HL-60 (cell line): ENCODE results near the gene IL1RAPL2.

Experiments
- DNase-seq, 2 experiments: peaks; one replicate each; pipeline ENCODE4 v3.0.0-alpha.2; 2010 to 2020; ENCODE audit warnings: low read depth in 1 of 2, low spot score in 1 of 2
- H3K27ac ChIP-seq: fragments of 250-450 bp; sonication (Bioruptor Pico); replicated peaks from 2 replicates; pipeline ENCODE4 v1.5.1; 2020; ENCODE audit warnings: mild to moderate bottlenecking, moderate library complexity
- H3K27me3 ChIP-seq: fragments of 250-450 bp; sonication (Bioruptor Pico); 2 replicates; pipeline ENCODE4 v1.5.1; 2021; ENCODE audit warnings: mild to moderate bottlenecking, moderate library complexity; ENCODE audit not compliant: insufficient read depth, poor library complexity, severe bottlenecking
- H3K4me3 ChIP-seq: replicated peaks from 2 replicates; pipeline ENCODE4 v1.5.1; 2011; ENCODE audit warnings: mild to moderate bottlenecking, control low read depth, low read length; ENCODE audit not compliant: insufficient read depth
- GABPA ChIP-seq: IDR thresholded peaks from 2 replicates; pipeline ENCODE4 v1.6.1; 2012; ENCODE audit warnings: low read depth
- POLR2AphosphoS5 ChIP-seq: IDR thresholded peaks from 2 replicates; pipeline ENCODE4 v1.6.1; 2012; ENCODE audit warnings: low read depth
- SPI1 ChIP-seq: IDR thresholded peaks from 2 replicates; pipeline ENCODE4 v1.6.1; 2012; ENCODE audit warnings: low read depth, mild to moderate bottlenecking, borderline replicate concordance
- TF ChIP-seq, protein P1 (sequence below): IDR thresholded peaks from one replicate; pipeline ENCODE4 v1.5.1; 2011; ENCODE audit warnings: low read length, control low read depth, inconsistent platforms; ENCODE audit not compliant: insufficient read depth
- TF ChIP-seq, protein P2 (sequence below): IDR thresholded peaks from 2 replicates; pipeline ENCODE4 v1.6.1; 2012; ENCODE audit warnings: low read depth; ENCODE audit not compliant: insufficient replicate concordance

IL1RAPL2 gene

DNA sequence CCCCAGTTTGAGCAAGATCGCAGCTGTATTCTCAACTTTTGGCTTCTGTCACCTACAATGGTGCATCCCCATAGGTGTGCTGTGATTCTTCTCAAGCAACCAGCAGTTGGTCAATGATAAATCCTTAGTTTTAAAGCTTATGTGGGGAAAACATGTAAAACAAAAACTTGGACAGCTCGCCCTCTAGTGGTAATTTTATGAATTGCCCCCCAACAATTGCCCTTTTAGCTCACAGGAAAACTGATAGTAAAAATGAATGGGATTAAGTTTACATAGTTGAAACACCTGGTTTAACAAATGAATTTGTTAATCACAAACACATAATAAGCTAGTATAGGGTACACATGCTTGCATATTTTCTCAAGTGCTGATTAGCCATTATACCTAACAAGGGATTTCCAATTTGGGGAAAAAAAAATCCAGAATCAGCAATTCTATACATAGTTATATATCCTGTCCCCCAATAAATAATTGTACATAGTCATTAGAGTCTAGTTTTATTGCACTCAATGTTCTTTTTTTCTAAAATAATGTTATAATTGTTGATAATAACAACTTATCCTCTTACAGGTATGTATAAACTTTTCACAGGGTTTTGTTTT lies 624.4 kb downstream of the IL1RAPL2 start:
- Histone ChIP-seq H3K4me3 (no peak overlapping the region), H3K27ac (no peak overlapping the region), H3K27me3 (no peaks in the 10 kb centered on the region)
- DNase-seq, result peak in 1 of 2 experiments; percentile 11
- TF ChIP-seq SPI1, result no peak
- TF ChIP-seq, protein P1, sequence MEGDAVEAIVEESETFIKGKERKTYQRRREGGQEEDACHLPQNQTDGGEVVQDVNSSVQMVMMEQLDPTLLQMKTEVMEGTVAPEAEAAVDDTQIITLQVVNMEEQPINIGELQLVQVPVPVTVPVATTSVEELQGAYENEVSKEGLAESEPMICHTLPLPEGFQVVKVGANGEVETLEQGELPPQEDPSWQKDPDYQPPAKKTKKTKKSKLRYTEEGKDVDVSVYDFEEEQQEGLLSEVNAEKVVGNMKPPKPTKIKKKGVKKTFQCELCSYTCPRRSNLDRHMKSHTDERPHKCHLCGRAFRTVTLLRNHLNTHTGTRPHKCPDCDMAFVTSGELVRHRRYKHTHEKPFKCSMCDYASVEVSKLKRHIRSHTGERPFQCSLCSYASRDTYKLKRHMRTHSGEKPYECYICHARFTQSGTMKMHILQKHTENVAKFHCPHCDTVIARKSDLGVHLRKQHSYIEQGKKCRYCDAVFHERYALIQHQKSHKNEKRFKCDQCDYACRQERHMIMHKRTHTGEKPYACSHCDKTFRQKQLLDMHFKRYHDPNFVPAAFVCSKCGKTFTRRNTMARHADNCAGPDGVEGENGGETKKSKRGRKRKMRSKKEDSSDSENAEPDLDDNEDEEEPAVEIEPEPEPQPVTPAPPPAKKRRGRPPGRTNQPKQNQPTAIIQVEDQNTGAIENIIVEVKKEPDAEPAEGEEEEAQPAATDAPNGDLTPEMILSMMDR, result peak; percentile 28

DNA sequence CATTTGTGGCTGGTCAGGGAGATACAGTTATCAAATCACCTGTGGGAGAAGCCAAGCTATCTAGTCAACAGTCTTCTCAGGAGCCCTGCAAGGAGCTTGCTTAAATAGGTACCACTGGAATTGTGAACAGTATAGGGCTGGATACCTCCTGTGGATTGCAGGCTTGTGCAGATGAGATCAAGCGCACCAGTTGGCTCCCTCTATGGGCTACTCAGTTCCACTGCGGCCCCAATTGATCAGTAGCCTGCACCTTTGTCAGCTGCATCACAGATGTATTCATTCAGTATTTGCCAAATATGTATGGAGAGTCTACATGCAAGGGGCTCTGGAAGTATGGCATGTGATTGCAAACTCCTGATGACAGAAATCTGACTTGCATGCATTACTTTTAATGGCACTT lies 625.9 kb downstream of the IL1RAPL2 start:
- Histone ChIP-seq H3K4me3 (no peak overlapping the region), H3K27me3 (no peaks in the 10 kb centered on the region), H3K27ac (no peak overlapping the region)
- peak in 1 of 2 experiments; percentile 1 for DNase-seq
- TF ChIP-seq, protein P1, result peak; percentile 1
- TF ChIP-seq, protein P2, sequence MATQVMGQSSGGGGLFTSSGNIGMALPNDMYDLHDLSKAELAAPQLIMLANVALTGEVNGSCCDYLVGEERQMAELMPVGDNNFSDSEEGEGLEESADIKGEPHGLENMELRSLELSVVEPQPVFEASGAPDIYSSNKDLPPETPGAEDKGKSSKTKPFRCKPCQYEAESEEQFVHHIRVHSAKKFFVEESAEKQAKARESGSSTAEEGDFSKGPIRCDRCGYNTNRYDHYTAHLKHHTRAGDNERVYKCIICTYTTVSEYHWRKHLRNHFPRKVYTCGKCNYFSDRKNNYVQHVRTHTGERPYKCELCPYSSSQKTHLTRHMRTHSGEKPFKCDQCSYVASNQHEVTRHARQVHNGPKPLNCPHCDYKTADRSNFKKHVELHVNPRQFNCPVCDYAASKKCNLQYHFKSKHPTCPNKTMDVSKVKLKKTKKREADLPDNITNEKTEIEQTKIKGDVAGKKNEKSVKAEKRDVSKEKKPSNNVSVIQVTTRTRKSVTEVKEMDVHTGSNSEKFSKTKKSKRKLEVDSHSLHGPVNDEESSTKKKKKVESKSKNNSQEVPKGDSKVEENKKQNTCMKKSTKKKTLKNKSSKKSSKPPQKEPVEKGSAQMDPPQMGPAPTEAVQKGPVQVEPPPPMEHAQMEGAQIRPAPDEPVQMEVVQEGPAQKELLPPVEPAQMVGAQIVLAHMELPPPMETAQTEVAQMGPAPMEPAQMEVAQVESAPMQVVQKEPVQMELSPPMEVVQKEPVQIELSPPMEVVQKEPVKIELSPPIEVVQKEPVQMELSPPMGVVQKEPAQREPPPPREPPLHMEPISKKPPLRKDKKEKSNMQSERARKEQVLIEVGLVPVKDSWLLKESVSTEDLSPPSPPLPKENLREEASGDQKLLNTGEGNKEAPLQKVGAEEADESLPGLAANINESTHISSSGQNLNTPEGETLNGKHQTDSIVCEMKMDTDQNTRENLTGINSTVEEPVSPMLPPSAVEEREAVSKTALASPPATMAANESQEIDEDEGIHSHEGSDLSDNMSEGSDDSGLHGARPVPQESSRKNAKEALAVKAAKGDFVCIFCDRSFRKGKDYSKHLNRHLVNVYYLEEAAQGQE, result no peak

DNA sequence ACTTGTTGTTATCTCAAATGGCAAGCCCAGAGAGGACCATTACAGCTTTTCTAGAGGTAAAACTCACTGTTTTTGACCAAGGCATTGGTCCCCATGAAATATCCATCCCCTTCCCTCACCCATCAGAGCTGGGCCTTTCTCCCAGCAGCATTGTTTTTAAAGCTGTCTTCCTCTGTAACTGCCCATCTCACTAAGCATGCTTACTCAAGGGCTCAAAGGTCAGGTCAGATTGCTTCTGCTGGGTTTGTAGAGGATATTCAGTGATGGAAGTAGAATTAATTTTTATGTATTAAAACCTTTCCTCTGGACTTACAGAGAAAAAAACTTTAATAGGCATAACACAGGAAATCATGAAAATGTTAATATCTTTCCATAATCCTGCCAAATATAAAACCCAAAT lies 643.4 kb downstream of the IL1RAPL2 start:
- no peak overlapping the region for H3K4me3 ChIP-seq
- no peaks in the 10 kb centered on the region for H3K27me3 ChIP-seq
- no peak overlapping the region for H3K27ac ChIP-seq
- DNase-seq, result no peak
- no peak for TF ChIP-seq GABPA

DNA sequence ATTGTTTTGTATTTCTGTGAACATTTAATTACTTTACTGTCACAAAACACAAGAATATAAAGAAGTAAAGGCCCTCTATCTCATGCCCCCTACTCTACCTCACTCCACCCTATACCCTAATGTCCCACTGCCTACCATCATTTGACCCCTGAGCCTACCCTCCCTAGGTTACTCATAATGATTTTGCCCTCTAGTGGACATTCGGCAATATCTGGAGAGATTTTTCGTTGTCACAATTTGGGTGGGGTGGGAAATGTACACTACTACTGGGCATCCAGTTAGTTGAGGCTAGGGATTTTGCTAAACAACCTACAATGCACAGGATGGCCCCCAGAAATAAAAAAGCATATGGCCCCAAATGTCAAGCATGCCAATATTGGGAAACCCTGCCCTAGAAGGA lies 644.3 kb downstream of the IL1RAPL2 start:
- H3K4me3 ChIP-seq, result no peak overlapping the region
- no peak overlapping the region for H3K27ac ChIP-seq
- TF ChIP-seq, protein P2, result no peak
- TF ChIP-seq SPI1 (no peak), GABPA (no peak)
- H3K27me3 ChIP-seq, result no peaks in the 10 kb centered on the region
- no peak for DNase-seq

DNA sequence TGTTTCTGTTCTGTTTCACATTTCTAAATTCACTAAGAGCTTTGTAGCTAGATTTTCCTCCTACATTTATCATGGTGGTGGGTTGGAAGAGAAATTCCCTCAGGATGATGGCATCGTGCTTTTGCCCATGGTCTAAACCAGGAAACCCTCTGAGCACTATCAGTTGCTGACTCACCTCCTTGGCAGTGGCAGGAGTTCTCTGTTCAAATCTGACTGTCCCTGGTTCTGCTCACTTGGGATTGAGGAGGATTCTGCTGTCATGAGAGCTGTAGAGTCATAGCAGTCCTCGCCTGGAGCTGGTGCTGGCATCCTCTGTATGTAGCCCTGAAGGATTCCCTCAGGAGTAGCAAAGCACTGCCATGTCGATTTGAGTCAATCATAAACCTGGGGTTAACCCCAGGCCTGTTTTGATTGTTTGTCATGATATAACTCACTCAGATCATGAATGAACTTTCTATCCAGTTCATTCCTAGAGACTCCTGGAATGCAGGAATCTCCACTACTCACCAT lies 645.1 kb downstream of the IL1RAPL2 start:
- H3K27me3 ChIP-seq, result no peaks in the 10 kb centered on the region
- no peak overlapping the region for H3K4me3 ChIP-seq
- no peak for DNase-seq
- no peak overlapping the region for H3K27ac ChIP-seq
- no peak for TF ChIP-seq SPI1
- TF ChIP-seq GABPA, result no peak
- TF ChIP-seq, protein P1, result no peak
- TF ChIP-seq, protein P2, result no peak
- TF ChIP-seq POLR2AphosphoS5, result no peak
